Calu3 (cell line): ENCODE data around the gene GRIA1. TPM values are rescaled to one million over a fixed set of nuclear protein-coding genes. Genes with fewer than 3 reads are reported as not detected.

Source experiments
- BruUV-seq: library from RNA; stranded (reverse); fragments of 400-500 nt; replicated peaks from 2 replicates; lab custom pipeline; 2021; lab: Mats Ljungman, UMichigan
- CTCF ChIA-PET: fragments of 300-600 bp; sonication (Branson Sonifier 250); formaldehyde crosslinking; loops from one replicate; lab custom pipeline; 2022; ENCODE audit warnings: antibody characterized with exemption; lab: Charles Lee
- DNase-seq: peaks from one replicate; pipeline ENCODE4 v3.0.0; 2022
- H3K27ac Mint-ChIP-seq: one replicate; pipeline ENCODE4 v1.8.0; 2022; ENCODE audit warnings: mixed read lengths; ENCODE audit not compliant: unreplicated experiment
- H3K27me3 Mint-ChIP-seq: one replicate; pipeline ENCODE4 v1.8.0; 2022; ENCODE audit warnings: mixed read lengths; ENCODE audit not compliant: unreplicated experiment
- H3K36me3 Mint-ChIP-seq: one replicate; pipeline ENCODE4 v1.8.0; 2022; ENCODE audit warnings: mild to moderate bottlenecking, moderate library complexity, mixed read lengths; ENCODE audit not compliant: insufficient read depth, unreplicated experiment
- H3K4me1 Mint-ChIP-seq: one replicate; pipeline ENCODE4 v1.8.0; 2022; ENCODE audit warnings: mild to moderate bottlenecking, low read depth, mixed read lengths; ENCODE audit not compliant: unreplicated experiment
- H3K4me3 Mint-ChIP-seq: one replicate; pipeline ENCODE4 v1.8.0; 2022; ENCODE audit warnings: mild to moderate bottlenecking, low read depth, moderate library complexity, mixed read lengths; ENCODE audit not compliant: unreplicated experiment
- H3K9me3 Mint-ChIP-seq: one replicate; pipeline ENCODE4 v1.8.0; 2022; ENCODE audit warnings: low read depth, mixed read lengths; ENCODE audit not compliant: unreplicated experiment
- CTCF ChIP-seq: fragments of 200-600 bp; IDR thresholded peaks from one replicate; pipeline ENCODE4 v1.8.0; 2022; ENCODE audit warnings: antibody characterized with exemption; ENCODE audit not compliant: unreplicated experiment
- intact Hi-C: fragments of 100-400 bp; cut with micrococcal nuclease; formaldehyde crosslinking; loops from one replicate; pipeline ENCODE4 v1.10.0; 2022; ENCODE audit not compliant: unreplicated experiment
- total RNA-seq: library from RNA; stranded (reverse); gene quantifications from 2 replicates; pipeline ENCODE4 v1.2.3, GENCODE V29; 2022

GRIA1 gene
- total RNA-seq, 1 experiment from 2014 or later = not detected

- Mint-ChIP-seq H3K4me3 (no peak overlapping the region), H3K4me1 (no peaks in the 10 kb centered on the region), H3K36me3 (no peaks in the 10 kb centered on the region), H3K27me3 (peaks cover 14% of the 10 kb centered on the region), H3K9me3 (no peaks in the 10 kb centered on the region), H3K27ac (no peak overlapping the region)
- intact Hi-C loops = no loop called here
- DNase-seq = no peak
- no peak for TF ChIP-seq CTCF
- BruUV-seq = no TSS peak
- CTCF ChIA-PET = no interaction called here
Measured at GRCh38 chr5:153544706-153545105, 54.2 kb downstream of the GRIA1 start.

- BruUV-seq = no TSS peak
- no peak for DNase-seq
- TF ChIP-seq CTCF = no peak
- no peak overlapping the region for H3K4me3 Mint-ChIP-seq
- no peaks in the 10 kb centered on the region for H3K9me3 Mint-ChIP-seq
- CTCF ChIA-PET = no interaction called here
- intact Hi-C loops = no loop called here
- H3K27me3 Mint-ChIP-seq = peaks cover under 1% of the 10 kb centered on the region
- H3K4me1 Mint-ChIP-seq = peaks cover 4% of the 10 kb centered on the region
- H3K27ac Mint-ChIP-seq = no peak overlapping the region
- H3K36me3 Mint-ChIP-seq = no peaks in the 10 kb centered on the region
Measured at GRCh38 chr5:153546566-153546965, 56.1 kb downstream of the GRIA1 start.

- DNase-seq = peak; percentile 29
- H3K27ac Mint-ChIP-seq = peak overlapping the region; percentile 84
- no peaks in the 10 kb centered on the region for H3K27me3 Mint-ChIP-seq
- BruUV-seq = no TSS peak
- no peaks in the 10 kb centered on the region for H3K9me3 Mint-ChIP-seq
- no peaks in the 10 kb centered on the region for H3K36me3 Mint-ChIP-seq
- TF ChIP-seq CTCF = no peak
- CTCF ChIA-PET = no interaction called here
- intact Hi-C loops = no loop called here
- no peak overlapping the region for H3K4me3 Mint-ChIP-seq
- peaks cover 31% of the 10 kb centered on the region for H3K4me1 Mint-ChIP-seq
Measured at GRCh38 chr5:153551537-153552079, 61.1 kb downstream of the GRIA1 start.

GRCh38 chr5:153552886-153553285, 62.4 kb downstream of the GRIA1 start:
- H3K4me3 Mint-ChIP-seq = no peak overlapping the region
- CTCF ChIA-PET = no interaction called here
- no peak overlapping the region for H3K27ac Mint-ChIP-seq
- no peaks in the 10 kb centered on the region for H3K36me3 Mint-ChIP-seq
- peaks cover 31% of the 10 kb centered on the region for H3K4me1 Mint-ChIP-seq
- H3K9me3 Mint-ChIP-seq = no peaks in the 10 kb centered on the region
- DNase-seq = no peak
- intact Hi-C loops = no loop called here
- H3K27me3 Mint-ChIP-seq = no peaks in the 10 kb centered on the region
- BruUV-seq = no TSS peak
- no peak for TF ChIP-seq CTCF
